NCI-H2029 treated with DMSO at 0.1 percent for 48 hours (cell line): ENCODE results near the gene USH2A.
"Not testable (repeated sequence)": the region's sequence is repeated elsewhere in the genome, so short reads cannot be mapped to it uniquely, and the experiment has no call there.

ENCODE experiments used
- DNase-seq: peaks from one replicate; lab custom pipeline; 2025; lab: John Stamatoyannopoulos, UW

USH2A gene

DNA sequence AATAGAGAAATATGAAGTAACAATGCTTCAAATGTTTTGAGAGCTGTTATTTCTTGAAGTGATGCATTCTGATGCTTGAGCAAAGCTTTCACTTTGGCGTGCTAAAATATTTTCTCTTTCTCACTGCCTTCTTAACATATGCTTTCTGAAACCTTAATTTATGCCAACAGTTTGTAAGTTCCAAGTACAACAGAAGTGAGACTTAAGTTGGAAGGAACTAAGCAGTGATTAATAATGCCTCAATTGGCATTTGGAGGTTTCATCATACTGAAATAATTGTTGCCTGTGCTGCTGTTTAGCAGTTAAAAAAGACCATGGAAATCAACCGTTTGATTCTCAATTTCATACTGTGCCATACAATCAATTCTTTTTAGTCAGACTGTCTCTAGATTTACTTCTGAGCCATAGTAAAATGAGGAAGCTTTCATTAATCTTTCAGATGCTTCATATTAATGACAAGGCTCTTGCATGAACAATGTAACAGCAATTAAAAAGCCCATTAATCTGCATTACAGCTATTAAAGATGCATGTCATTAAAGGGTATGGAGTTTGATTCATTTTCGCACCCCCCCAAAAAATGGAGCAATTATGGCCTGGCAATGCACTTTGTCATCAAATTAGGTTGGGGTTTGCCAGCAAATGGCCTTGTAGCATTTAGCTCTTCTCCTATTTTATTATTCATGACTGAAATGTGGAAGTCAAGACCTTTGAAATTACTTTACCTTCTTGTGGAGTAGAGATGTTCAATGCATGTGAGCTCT is 375.3 kb downstream of the USH2A start:
- DNase-seq: no peak

DNA sequence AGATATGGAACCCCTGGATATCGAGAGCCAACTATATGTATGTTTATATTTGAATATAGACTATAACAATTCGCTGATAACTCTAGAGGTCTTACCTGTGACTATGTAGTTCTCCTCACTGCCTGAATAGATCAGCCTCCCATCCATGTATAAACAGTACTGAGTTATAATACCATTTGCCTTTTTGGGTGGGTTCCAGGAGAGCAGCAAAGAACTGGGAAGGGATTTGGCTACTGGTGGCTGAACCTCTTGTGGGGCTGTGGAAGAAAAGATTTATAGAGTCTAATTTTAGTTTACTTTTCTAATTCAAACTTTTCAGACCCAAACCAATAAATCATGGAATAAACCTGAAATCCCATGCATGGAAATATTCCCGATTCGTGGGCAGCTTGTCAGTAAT is 376.9 kb downstream of the USH2A start:
- DNase-seq: no peak

DNA sequence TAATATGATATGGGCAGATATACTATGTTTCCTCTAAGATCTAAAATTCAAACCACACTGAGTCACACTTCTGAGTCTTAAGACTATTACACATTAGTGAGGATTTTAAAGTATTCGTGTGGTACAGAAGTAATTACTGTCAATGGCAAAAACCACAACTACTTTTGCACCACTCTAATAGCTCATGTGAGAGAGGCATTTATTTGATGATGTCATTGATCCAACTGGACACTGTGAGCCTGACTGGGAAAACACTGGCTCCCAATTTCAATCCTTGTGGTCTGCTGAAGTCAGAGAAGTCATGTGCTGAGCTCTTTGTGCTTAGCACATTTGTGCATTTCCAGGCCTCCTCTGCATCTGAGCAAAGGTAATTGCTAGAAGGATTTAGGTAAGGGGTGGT is 377.8 kb downstream of the USH2A start:
- DNase-seq: no peak

DNA sequence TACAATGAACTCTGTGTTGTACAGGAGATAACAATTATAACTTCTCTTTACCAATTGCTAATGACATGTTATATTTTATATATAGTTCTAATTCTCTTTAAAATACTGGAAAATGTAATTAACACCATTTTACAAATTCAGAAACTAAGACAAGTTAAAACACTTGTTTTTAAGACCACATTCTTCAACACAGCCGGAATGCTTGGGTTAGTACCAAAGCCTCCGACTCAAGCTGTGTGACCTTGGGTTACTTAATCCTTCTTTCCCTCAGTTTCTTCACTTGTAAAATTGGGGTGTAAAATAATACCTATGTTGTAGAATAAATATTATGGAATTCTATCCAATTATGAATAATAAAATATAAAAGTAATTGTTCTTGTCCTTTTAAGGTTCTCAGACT is 378.7 kb downstream of the USH2A start:
- no peak for DNase-seq

DNA sequence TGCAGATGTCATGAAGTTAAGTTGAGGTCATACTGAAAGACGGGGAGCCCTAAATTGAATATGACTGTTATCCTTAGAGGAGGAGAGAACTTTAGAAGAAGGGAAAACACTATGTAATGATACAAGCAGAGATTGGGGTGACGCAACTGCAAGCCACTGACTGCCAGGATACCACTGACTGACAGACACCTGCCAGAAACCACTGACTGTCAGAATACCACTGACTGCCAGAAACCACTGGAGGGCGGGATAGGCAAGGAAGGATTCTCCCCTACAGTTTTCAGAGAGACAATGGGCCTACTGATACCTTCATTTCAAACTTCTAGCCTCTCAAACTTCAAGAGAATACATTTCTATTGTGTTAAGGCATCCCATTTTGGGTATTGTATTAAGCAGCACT is 388.7 kb downstream of the USH2A start:
- DNase-seq: no peak

DNA sequence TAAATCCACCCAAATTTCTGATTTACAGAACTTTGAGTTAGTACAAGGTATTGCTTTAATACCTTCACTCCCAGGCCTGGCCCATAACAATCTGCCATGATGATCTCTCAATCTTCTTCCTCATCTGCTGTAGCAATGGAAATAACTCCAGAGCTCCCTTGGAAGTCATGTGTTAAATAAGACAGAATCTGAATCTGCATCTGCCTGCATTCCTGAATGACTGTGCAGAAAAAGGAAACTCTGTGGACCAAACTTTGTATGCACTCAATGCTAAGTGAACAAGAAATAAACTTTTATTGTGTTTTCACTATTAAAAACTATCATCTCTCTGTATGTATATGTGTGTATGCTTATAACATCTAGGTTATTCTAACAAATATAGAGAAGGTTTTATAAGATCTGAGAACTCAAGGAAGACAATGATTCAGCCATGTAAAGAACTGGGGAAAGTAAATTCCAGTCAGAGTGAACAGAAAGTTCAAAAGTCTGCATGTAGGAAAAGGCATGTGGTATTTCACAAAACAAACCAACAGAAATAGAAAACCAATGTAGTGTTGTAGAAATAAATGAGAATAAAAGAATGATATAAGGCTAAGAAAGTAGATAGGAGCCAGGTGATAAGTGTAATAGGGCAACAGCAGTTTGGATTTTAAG is 390.2 kb downstream of the USH2A start:
- DNase-seq: no peak

DNA sequence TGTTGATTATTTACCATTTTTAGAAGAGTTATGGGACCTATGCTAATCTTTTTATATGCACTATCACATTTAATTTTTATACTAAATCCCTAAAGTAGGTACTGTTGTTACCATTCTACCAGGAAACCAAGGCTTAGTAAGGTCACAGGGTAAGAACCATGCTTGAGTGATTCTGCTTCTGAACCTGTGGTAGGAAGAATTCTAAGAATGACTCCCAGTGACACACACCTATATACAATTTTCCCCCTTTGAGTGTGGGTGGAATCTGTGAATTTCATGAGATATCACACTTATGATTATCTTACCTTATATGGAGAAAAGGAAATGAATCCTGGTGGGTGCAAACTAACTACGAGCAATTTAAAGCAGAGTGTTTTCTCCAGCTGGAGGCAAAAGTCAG is 391.0 kb downstream of the USH2A start:
- no peak for DNase-seq

GRCh38 chr1:216028631-216029030 is 394.6 kb downstream of the USH2A start:
- DNase-seq: no peak

- no peak for DNase-seq
Observed at GRCh38 chr1:216024546-216024945, 398.7 kb downstream of the USH2A start.

GRCh38 chr1:216020743-216021345 is 402.4 kb downstream of the USH2A start:
- DNase-seq: no peak

DNA sequence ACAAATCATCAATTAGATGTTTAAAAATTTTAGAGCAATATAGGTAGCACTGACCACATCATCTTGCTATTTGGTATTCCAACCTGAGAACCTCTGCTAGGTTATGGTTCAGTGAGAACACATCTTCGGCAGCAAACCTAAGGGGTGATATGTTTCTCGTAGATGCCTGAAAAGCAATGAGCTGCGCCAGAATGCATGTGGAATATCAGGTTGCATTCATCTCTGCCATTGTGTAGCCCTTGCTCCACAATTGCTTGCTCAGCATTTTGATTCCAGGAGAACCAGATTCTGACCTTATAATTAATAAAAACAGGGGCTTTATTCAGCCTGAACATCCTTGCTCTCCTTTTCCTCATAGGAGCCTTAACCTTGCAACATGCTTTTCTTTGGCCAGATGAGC is 408.1 kb downstream of the USH2A start:
- no peak for DNase-seq

DNA sequence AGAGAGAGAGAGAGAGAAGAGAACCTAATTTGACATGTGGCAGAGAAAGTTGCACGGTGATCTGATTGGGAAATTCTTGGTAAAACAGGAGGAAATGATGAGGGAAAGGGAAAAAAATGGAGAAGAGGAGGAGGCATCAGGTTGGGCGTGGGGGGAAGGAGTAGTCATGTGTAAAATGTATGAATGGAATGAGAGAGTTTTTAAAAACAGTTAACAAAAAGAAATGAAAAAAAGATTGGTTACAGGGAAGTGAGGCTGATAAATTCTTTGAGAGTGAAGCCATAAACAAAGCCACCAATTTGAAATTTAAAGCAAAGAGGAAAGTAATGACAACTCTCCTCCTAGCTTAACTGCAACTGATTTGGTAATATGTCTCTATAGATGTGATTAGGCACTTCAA is 409.2 kb downstream of the USH2A start:
- DNase-seq: no peak

- not testable (repeated sequence) for DNase-seq
Observed at GRCh38 chr1:216009456-216009855, 413.8 kb downstream of the USH2A start.

DNA sequence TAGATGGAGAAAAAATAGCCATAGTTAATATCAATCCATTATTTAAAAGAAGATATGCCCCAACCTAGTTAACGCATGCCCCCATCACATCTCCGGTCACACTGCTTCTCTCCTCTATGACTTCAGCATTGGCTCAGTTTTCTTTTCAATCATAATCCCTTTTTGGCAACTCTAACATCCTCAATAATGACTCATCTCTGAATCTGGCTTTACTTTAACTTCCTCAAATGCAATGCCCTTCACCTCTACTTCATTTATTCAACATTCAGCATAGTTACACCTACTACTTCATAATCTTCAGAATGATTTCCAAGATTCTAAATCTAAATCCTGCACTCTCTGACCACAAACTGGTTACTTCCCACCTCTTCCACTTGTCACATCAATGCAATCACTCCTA is 417.3 kb downstream of the USH2A start:
- DNase-seq: no peak

DNA sequence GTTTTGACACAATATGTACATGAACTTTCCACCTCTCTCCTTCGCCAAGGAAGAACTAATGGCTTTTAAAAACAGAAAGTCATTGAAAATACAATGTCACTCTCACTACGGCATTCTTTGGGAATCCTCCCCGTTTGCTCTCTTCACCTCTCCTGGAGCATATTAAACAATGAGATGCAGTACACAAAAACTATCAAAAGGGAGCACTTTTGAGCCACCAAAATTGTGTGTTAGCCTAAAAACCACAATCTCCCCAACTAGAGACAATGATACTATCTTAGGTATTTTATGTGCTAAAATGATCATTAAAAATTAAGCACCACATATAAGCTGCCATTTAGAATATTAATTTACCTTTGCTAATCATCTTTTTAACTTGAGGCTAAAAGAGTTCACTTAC is 430.6 kb downstream of the USH2A start:
- DNase-seq: no peak

GRCh38 chr1:215987092-215987875 is 436.0 kb downstream of the USH2A start:
- DNase-seq: no peak

- DNase-seq: no peak
Observed at GRCh38 chr1:215986401-215986800, 436.8 kb downstream of the USH2A start.

GRCh38 chr1:215983680-215984079 is 439.6 kb downstream of the USH2A start:
- no peak for DNase-seq

DNA sequence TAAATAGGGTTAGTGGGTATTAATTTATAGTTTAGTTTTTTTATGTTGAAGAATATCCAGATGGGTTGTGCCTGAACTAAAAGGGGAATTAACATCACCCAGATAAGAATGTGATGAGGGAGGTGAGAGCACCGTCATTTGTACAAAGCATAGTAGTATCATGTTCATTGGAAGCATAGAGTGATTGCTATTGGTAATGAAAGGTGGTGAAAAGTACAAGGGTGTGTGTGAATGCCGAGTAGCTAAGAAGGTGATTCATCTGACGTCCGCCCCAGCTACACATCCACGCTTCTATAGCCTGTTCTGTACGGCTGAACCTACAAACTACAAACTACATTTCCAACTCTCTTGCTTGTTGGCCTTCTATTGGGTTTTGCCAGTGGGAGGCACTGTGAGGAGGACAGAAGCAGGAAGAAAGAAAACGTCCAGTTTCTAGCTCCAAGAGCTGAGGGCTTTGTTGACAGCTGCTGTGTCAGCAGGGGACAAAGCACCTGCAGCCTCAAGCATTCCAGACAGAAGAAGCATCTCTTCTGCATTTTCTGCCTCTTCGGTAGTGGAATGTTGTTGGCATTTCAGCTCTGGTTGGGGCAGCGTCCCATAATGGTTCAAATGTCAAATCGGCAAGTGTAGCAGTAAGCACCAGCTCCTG is 451.3 kb downstream of the USH2A start:
- no peak for DNase-seq

DNA sequence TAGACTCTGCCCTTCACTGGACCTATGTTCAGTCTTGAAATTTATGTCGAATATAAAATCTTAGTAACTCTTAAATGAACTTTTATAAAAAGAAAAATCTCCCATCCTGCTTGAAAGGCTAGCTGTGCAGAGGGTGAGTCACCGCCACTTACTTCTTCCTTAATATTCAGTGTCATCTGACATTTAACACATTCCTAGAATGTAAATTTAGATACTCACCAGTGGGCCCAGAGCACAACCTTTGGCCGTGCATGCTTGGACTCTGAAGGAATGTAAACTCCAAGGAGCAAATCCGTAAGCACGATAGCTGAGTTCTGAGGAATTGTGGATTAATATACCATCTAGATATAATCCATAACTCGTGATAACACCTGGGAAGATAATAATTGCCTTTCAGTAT is 452.8 kb downstream of the USH2A start:
- DNase-seq: no peak

DNA sequence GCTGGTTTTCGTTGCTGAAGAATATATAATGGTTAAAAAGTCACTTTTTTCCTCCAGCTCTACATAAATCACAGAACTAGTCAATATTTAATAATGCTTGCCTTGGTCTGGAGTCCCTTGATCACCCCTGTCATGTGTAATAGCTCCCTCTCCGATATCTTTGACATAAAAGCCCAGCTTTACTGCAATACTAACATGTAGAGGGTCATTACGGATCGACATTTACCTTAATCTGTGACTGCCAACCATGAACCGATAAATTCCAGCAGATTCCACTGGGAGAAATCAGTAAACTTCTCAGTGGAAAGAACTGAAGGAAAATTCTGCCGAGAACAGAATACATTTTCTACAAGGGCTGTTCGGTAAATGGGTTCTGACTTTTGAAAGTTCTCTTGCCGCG is 459.6 kb downstream of the USH2A start:
- DNase-seq: no peak

GRCh38 chr1:215963040-215963439 is 460.2 kb downstream of the USH2A start:
- no peak for DNase-seq
